B cell (primary cell): ENCODE data around the gene CEP44. TPM values are rescaled to one million over a fixed set of nuclear protein-coding genes. Genes with fewer than 3 reads are reported as not detected.

ENCODE experiments used
- ATAC-seq: fragments of 200-7000 bp; cut with Tn5 transposase; one replicate; pipeline ENCODE4 v1.10.0; 2021; ENCODE audit warnings: low read depth, mild to moderate bottlenecking, moderate number of reproducible peaks, moderate library complexity
- CTCF ChIA-PET: fragments of 350-600 bp; sonication (Branson Sonifier 250); formaldehyde crosslinking; loops from one replicate; lab custom pipeline; 2021; ENCODE audit warnings: antibody characterized with exemption, inconsistent platforms; lab: Charles Lee
- POLR2A ChIA-PET: fragments of 350-600 bp; sonication (Branson Sonifier 250); formaldehyde crosslinking; loops from one replicate; lab custom pipeline; 2021; ENCODE audit warnings: antibody characterized with exemption; lab: Charles Lee
- DNase-seq: peaks from one replicate; pipeline ENCODE4 v3.0.0; 2013
- H2AFZ ChIP-seq: 2 replicates; pipeline ENCODE4 v1.6.1; 2012; ENCODE audit warnings: mild to moderate bottlenecking, low read depth, low read length; ENCODE audit not compliant: insufficient read depth, poor library complexity, severe bottlenecking
- H3K27ac ChIP-seq, 2 donors: 1 replicate in 1 of 2; 2 replicates in 1 of 2; pipeline ENCODE4 v1.5.1; 2012 to 2013; ENCODE audit warnings: low read length in 2 of 2, mild to moderate bottlenecking in 2 of 2, moderate library complexity in 1 of 2
- H3K27me3 ChIP-seq, 4 experiments: fragments of 200-600 bp in 1 of 4; sonication (generic) in 1 of 4; replicated peaks in 1 of 4; 1 replicate in 2 of 4; 2 replicates in 2 of 4; pipeline versions ENCODE4 v1.6.1 to v1.7.0; 2013 to 2016; ENCODE audit warnings: low read length in 3 of 4, mild to moderate bottlenecking in 2 of 4, mixed read lengths in 1 of 4, moderate library complexity in 1 of 4; ENCODE audit not compliant: insufficient read depth in 4 of 4, control insufficient read depth in 3 of 4; ENCODE audit errors: control extremely low read depth in 1 of 4
- H3K36me3 ChIP-seq, 2 experiments: replicated peaks in 1 of 2; 1 replicate in 1 of 2; 2 replicates in 1 of 2; pipeline versions ENCODE4 v1.6.1 to v1.7.1; 2013; ENCODE audit warnings: low read length in 1 of 2; ENCODE audit not compliant: insufficient read depth in 2 of 2, control insufficient read depth in 1 of 2; ENCODE audit errors: control extremely low read depth in 1 of 2, extremely low read depth in 1 of 2
- H3K4me1 ChIP-seq, 2 donors: fragments of 200-600 bp in 1 of 2; sonication (generic) in 1 of 2; 1 replicate in 1 of 2; 2 replicates in 1 of 2; pipeline versions ENCODE4 v1.5.1 to v1.6.1; 2013 to 2017; ENCODE audit warnings: low read length in 2 of 2; ENCODE audit not compliant: control insufficient read depth in 2 of 2, insufficient read depth in 2 of 2
- H3K4me2 ChIP-seq: replicated peaks from 2 replicates; pipeline ENCODE3; 2012; ENCODE audit warnings: mild to moderate bottlenecking, low read depth, low read length; ENCODE audit not compliant: poor library complexity, severe bottlenecking
- H3K4me3 ChIP-seq, 5 experiments: fragments of 200-600 bp in 1 of 5; sonication (generic) in 1 of 5; 1 replicate in 3 of 5; 2 replicates in 2 of 5; pipeline versions ENCODE4 v1.5.1 to v1.7.0; 2011 to 2016; ENCODE audit warnings: low read length in 4 of 5, mild to moderate bottlenecking in 4 of 5, low read depth in 2 of 5, control low read depth in 1 of 5, moderate library complexity in 1 of 5; ENCODE audit not compliant: insufficient read depth in 1 of 5; ENCODE audit errors: control extremely low read depth in 1 of 5, extremely low read depth in 1 of 5
- H3K79me2 ChIP-seq: fragments of 200-600 bp; sonication (generic); one replicate; pipeline ENCODE4 v1.6.0; 2016; ENCODE audit warnings: low read length; ENCODE audit not compliant: control insufficient read depth, insufficient read depth
- H3K9ac ChIP-seq: fragments of 200-600 bp; sonication (generic); 2 replicates; pipeline ENCODE4 v1.6.1; 2017; ENCODE audit warnings: mild to moderate bottlenecking, low read length, moderate library complexity
- H3K9me3 ChIP-seq, 3 donors: one replicate each; pipeline versions ENCODE4 v1.6.1 to v1.7.1; 2013; ENCODE audit warnings: low read length in 2 of 3; ENCODE audit not compliant: control insufficient read depth in 2 of 3, insufficient read depth in 1 of 3; ENCODE audit errors: control extremely low read depth in 1 of 3
- H4K20me1 ChIP-seq: 2 replicates; pipeline ENCODE4 v1.6.0; 2012; ENCODE audit warnings: mild to moderate bottlenecking, low read length; ENCODE audit not compliant: insufficient read depth, control insufficient read depth, poor library complexity, severe bottlenecking
- H3K27ac Mint-ChIP-seq: one replicate; pipeline ENCODE4 v1.8.0; 2021; ENCODE audit warnings: mixed read lengths
- H3K27me3 Mint-ChIP-seq: one replicate; pipeline ENCODE4 v1.8.0; 2021; ENCODE audit warnings: mixed read lengths
- H3K4me1 Mint-ChIP-seq: one replicate; pipeline ENCODE4 v1.8.0; 2021; ENCODE audit warnings: mixed read lengths
- H3K4me3 Mint-ChIP-seq: one replicate; pipeline ENCODE4 v1.8.0; 2021; ENCODE audit warnings: mixed read lengths
- H3K9me3 Mint-ChIP-seq: one replicate; pipeline ENCODE4 v1.8.0; 2022; ENCODE audit warnings: mixed read lengths; ENCODE audit not compliant: insufficient read depth
- EZH2 ChIP-seq: IDR thresholded peaks from 2 replicates; pipeline ENCODE4 v1.6.1; 2012; ENCODE audit warnings: borderline replicate concordance, low read depth, mild to moderate bottlenecking, moderate library complexity, low read length; ENCODE audit not compliant: insufficient read depth, poor library complexity, severe bottlenecking
- WGBS: methylation state at CpG from one replicate; pipeline ENCODE4 v1.1.5; 2013; ENCODE audit warnings: missing lambda C conversion rate; ENCODE audit not compliant: insufficient coverage; 5-methylcytosine and 5-hydroxymethylcytosine counted together
- intact Hi-C: fragments of 100-400 bp; cut with micrococcal nuclease; formaldehyde crosslinking; loops from one replicate; pipeline ENCODE4 v1.10.0; 2022
- polyA plus RNA-seq: library from polyadenylated mRNA; depleted of rRNA; stranded (reverse); fragments of >200 nt; gene quantifications from 2 replicates; pipeline ENCODE4 v1.2.3, GENCODE V29; 2012
- total RNA-seq, 2 donors: library from RNA; stranded (reverse); fragments of 120-200 nt in 1 of 2; gene quantifications; 1 replicate in 1 of 2; 2 replicates in 1 of 2; pipeline versions ENCODE4 v1.2.3 to v1.2.4, GENCODE V29; 2013 to 2022
- TF ChIP-seq, protein P1 (sequence below): fragments of 200-600 bp; IDR thresholded peaks from one replicate; pipeline ENCODE4 v1.8.0; 2022; ENCODE audit warnings: antibody characterized with exemption, mild to moderate bottlenecking

The CEP44 gene
- total and polyA plus RNA-seq, 2 donors (not counting 1 experiment from before 2014, with no cell fraction given), result 3.5 to 25.2 TPM

DNA sequence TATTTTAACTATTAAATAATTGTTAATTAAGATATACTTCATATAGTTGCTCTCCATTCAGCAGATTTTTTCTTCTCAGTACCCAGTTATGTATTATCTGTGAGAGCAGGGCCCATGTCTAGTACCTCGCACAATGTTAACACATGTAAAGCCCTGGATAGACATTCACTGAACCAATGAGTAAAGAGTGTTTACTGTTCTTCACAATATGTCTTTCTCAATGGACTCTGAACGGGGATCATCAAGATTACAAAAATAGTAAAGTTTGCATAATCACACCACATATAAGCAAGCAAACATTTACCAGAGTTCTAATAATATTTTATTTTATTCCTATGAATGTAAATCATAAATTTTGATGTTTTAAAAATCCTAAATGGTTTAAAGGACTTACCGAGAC, 47.4 kb upstream of the CEP44 start:
- Histone ChIP-seq H3K79me2 (no peaks in the 10 kb centered on the region), H3K4me1 (no peaks in the 10 kb centered on the region), H4K20me1 (peaks cover 4% of the 10 kb centered on the region), H3K9me3 (no peaks in the 10 kb centered on the region), H3K27me3 (no peaks in the 10 kb centered on the region), H3K4me2 (no peak overlapping the region), H3K36me3 (peaks cover 6 to 16% of the 10 kb centered on the region in 2 experiments), H2AFZ (no peak overlapping the region), H3K27ac (no peak overlapping the region), H3K4me3 (no peak overlapping the region), H3K9ac (no peak overlapping the region)
- CTCF ChIA-PET, result no interaction called here
- ATAC-seq, result no peak
- no peak overlapping the region for H3K27ac Mint-ChIP-seq
- H3K27me3 Mint-ChIP-seq, result no peaks in the 10 kb centered on the region
- TF ChIP-seq, protein P1, sequence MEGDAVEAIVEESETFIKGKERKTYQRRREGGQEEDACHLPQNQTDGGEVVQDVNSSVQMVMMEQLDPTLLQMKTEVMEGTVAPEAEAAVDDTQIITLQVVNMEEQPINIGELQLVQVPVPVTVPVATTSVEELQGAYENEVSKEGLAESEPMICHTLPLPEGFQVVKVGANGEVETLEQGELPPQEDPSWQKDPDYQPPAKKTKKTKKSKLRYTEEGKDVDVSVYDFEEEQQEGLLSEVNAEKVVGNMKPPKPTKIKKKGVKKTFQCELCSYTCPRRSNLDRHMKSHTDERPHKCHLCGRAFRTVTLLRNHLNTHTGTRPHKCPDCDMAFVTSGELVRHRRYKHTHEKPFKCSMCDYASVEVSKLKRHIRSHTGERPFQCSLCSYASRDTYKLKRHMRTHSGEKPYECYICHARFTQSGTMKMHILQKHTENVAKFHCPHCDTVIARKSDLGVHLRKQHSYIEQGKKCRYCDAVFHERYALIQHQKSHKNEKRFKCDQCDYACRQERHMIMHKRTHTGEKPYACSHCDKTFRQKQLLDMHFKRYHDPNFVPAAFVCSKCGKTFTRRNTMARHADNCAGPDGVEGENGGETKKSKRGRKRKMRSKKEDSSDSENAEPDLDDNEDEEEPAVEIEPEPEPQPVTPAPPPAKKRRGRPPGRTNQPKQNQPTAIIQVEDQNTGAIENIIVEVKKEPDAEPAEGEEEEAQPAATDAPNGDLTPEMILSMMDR, result no peak
- no peak for TF ChIP-seq EZH2
- POLR2A ChIA-PET, result no interaction called here
- H3K9me3 Mint-ChIP-seq, result no peaks in the 10 kb centered on the region
- no peak overlapping the region for H3K4me3 Mint-ChIP-seq
- no CpG with 5 or more reads among the region's 3 CpGs for WGBS
- intact Hi-C loops, result no loop called here
- no peak for DNase-seq
- peaks cover 2% of the 10 kb centered on the region for H3K4me1 Mint-ChIP-seq

DNA sequence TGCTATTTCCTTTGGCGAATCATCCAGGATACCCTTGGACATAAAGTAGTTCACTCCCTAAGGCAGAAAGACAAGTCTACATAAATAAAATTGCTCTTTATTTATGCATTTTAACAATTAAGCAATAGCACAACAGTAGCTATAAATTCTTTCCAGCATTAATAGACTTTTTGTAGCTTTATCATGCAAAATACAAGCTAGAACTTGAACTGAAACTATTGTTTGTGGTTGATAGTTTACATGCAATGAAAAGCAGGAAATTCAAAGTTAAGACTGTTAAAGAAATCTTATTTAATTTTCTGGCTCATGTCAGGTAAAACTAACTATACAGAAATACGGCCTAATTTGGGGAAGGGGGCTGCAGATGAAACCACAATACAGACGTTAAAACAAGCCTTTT, 42.5 kb upstream of the CEP44 start:
- Histone ChIP-seq H3K36me3 (peaks cover 6 to 16% of the 10 kb centered on the region in 2 experiments), H3K9me3 (no peaks in the 10 kb centered on the region), H3K9ac (no peak overlapping the region), H3K79me2 (no peaks in the 10 kb centered on the region), H4K20me1 (peaks cover 5% of the 10 kb centered on the region), H2AFZ (no peak overlapping the region), H3K4me3 (no peak overlapping the region), H3K4me2 (no peak overlapping the region), H3K4me1 (no peaks in the 10 kb centered on the region), H3K27me3 (no peaks in the 10 kb centered on the region), H3K27ac (no peak overlapping the region)
- Mint-ChIP-seq H3K9me3 (no peaks in the 10 kb centered on the region), H3K27me3 (no peaks in the 10 kb centered on the region), H3K4me1 (no peaks in the 10 kb centered on the region), H3K27ac (no peak overlapping the region), H3K4me3 (no peak overlapping the region)
- ChIA-PET POLR2A (no interaction called here), CTCF (interaction anchor here (0.9 kb wide), 1 partner anchor 939 kb away, joined by 3 read pairs; no protein-coding TSS in a partner anchor)
- 100% methylated on average over 1 of the region's 3 CpGs for WGBS
- DNase-seq, result no peak
- TF ChIP-seq, protein P1, result no peak
- TF ChIP-seq EZH2, result no peak
- no peak for ATAC-seq
- intact Hi-C loops, result no loop called here
